Activated naive CD8-positive, alpha-beta T cell treated with anti-CD3 and anti-CD28 coated beads for 36 hours (primary cell): ENCODE measurements around the gene DUSP7. TPM values are rescaled to one million over a fixed set of nuclear protein-coding genes. Genes with fewer than 3 reads are reported as not detected.

Experiments used
- DNase-seq: peaks from one replicate; pipeline ENCODE4 v3.0.0; 2021
- H3K27ac Mint-ChIP-seq: one replicate; pipeline ENCODE4 v1.8.0; 2022; ENCODE audit warnings: mild to moderate bottlenecking, moderate library complexity, mixed read lengths
- H3K27me3 Mint-ChIP-seq: one replicate; pipeline ENCODE4 v1.8.0; 2022; ENCODE audit warnings: mild to moderate bottlenecking, mixed read lengths
- H3K36me3 Mint-ChIP-seq: one replicate; pipeline ENCODE4 v1.8.0; 2021; ENCODE audit warnings: mild to moderate bottlenecking, mixed read lengths
- H3K4me1 Mint-ChIP-seq: one replicate; pipeline ENCODE4 v1.8.0; 2021; ENCODE audit warnings: mixed read lengths
- H3K4me3 Mint-ChIP-seq: one replicate; pipeline ENCODE4 v1.8.0; 2022; ENCODE audit warnings: mild to moderate bottlenecking, moderate library complexity, mixed read lengths
- H3K9me3 Mint-ChIP-seq: one replicate; pipeline ENCODE4 v1.8.0; 2022; ENCODE audit warnings: mixed read lengths
- total RNA-seq, 2 experiments: library from RNA; stranded (reverse); gene quantifications; one replicate each; pipeline ENCODE4 v1.2.3, GENCODE V29; 2021

DUSP7 gene
- total RNA-seq, 2 experiments from 2014 or later = 21.7 to 22.0 TPM

DNA sequence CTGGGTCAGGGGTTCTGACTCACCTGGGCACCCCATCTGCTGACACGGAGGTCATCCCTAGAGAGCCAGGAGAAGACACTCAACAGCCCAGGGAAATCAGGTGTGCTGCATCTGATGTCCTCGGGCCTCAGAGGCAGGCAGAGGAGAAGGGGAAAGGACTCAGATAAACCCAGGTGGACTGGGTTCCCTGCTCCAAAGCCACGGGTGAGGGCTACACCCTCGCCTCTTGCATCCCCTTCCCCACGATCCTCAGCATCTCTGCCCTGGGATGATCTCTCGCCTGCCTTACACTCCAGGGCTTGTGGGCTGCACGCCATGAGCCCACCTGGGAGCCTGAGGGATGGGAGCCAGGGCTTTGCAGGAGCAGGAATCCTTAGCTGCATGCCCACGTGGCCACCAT lies 8.2 kb upstream of the DUSP7 start:
- Mint-ChIP-seq H3K9me3 (no peaks in the 10 kb centered on the region), H3K4me1 (no peaks in the 10 kb centered on the region), H3K36me3 (no peaks in the 10 kb centered on the region), H3K27me3 (no peaks in the 10 kb centered on the region), H3K27ac (no peak overlapping the region), H3K4me3 (no peak overlapping the region)
- DNase-seq = no peak

DNA sequence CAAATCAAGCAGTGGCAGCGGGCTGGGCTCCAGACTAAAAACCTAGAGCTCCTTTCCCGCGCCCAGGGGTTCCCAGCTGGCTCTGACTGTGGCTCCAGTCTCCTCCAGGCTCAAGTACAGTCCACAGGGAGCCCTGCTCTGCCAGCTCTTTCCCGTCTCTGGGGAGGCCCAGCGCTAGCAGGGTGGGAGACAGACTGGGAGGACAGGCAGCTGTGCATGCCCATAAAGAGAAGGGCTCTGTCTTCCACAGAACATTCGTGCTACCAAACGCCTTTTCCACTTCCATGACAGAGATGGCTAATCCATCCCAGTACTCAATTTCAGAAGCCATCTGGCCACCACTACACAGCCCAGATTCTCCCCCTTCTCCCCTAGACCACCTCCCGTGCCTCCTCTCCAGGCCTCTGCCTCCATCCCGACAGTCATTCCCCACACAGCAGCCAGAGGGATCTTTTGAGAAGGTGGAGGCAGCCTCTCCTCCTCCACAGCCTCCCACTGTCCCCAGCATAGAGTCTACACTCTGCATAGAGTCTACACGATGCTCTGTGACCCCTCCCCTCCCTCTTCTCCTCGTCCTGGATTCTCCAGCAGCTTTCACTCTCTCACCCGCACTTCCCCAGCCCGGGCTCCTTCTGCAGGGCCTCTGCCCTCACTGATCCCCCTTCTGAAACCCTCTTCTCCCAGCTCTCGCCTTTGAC lies 6.8 kb upstream of the DUSP7 start:
- H3K27me3 Mint-ChIP-seq = no peaks in the 10 kb centered on the region
- no peak overlapping the region for H3K4me3 Mint-ChIP-seq
- H3K27ac Mint-ChIP-seq = no peak overlapping the region
- no peaks in the 10 kb centered on the region for H3K4me1 Mint-ChIP-seq
- no peaks in the 10 kb centered on the region for H3K36me3 Mint-ChIP-seq
- no peak for DNase-seq
- H3K9me3 Mint-ChIP-seq = no peaks in the 10 kb centered on the region

DNA sequence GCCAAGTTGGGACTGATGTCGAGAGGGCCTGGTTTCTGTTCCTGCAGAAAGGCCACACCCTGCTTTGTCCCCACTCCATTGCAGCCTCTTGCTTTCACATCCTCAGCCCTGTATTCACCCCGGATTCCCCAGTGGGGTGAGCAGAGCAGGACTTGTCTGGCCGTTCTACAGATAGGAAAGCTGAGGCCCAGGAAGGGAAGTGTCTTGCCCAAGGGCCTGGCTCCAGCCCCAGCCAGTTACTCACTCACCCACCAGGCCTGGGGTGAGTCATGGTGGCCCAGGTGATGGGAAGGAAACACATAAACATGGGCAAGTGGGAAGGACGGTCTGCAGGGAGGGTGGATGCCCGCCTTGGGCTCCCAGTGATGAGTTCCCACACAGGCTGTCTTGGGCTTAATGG lies 6.1 kb upstream of the DUSP7 start:
- H3K27me3 Mint-ChIP-seq = no peaks in the 10 kb centered on the region
- H3K27ac Mint-ChIP-seq = no peak overlapping the region
- no peak for DNase-seq
- no peaks in the 10 kb centered on the region for H3K9me3 Mint-ChIP-seq
- no peak overlapping the region for H3K4me3 Mint-ChIP-seq
- peaks cover 1% of the 10 kb centered on the region for H3K4me1 Mint-ChIP-seq
- no peaks in the 10 kb centered on the region for H3K36me3 Mint-ChIP-seq

DNA sequence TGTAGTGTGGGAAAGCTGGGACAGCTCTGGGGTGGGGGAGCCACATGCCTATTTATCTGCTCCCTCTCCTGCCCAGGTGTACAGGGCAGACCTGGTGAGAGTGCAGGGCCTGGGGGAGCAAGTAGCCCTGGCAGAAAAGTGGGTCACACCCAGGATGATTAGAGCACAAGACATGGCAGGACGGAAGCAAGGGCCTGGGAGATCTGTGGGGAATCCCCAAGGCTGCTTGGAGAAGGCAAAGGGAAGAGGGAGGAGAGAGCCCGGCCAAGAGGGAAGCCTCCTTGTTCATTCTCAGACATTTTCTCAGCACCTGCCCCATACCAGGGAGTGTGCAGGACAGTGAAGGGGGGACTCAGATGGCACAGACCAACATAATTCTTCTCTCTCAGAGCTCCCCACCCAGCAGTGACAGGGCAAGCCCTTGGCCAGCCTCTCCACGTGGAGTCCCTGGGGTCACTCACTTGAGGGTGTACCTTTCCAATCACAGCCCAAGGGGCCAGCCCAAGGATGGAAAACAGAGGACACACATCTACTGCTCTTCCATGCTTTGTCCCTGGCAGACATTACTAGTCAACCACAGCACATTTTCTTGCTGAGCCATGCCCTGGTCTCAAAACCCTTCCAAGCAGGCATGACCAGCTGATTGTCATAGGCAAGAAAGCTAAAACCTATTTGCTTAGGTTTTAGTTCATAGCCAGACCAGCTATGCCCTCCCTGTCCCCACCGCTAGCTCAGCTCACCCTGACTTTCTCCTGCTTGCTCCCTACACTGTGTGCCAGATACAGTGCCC lies 4.9 kb upstream of the DUSP7 start:
- H3K27ac Mint-ChIP-seq = no peak overlapping the region
- H3K4me1 Mint-ChIP-seq = peaks cover 4% of the 10 kb centered on the region
- no peaks in the 10 kb centered on the region for H3K9me3 Mint-ChIP-seq
- no peak for DNase-seq
- H3K4me3 Mint-ChIP-seq = no peak overlapping the region
- no peaks in the 10 kb centered on the region for H3K36me3 Mint-ChIP-seq
- H3K27me3 Mint-ChIP-seq = no peaks in the 10 kb centered on the region

DNA sequence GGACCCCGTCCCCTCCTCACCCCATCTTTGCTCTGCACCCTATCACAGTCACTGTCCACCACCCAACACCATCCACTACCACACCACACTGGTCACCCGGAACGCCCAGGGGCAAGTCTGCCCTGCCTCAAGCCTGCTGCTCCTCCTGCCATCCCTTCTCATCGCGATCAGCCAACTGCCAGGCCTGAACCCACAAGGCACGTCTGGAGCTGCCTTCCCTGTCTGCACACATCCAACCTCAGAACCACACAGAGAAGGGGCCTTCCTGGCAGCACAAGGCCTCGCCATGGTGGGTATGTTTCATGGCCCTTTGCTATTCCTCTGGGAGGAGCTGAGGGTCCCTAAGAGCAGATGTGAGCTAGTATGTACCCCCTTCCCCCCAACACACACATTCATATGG lies 3.4 kb upstream of the DUSP7 start:
- no peaks in the 10 kb centered on the region for H3K27me3 Mint-ChIP-seq
- H3K27ac Mint-ChIP-seq = no peak overlapping the region
- H3K4me3 Mint-ChIP-seq = no peak overlapping the region
- H3K4me1 Mint-ChIP-seq = peaks cover 4% of the 10 kb centered on the region
- no peak for DNase-seq
- H3K36me3 Mint-ChIP-seq = no peaks in the 10 kb centered on the region
- no peaks in the 10 kb centered on the region for H3K9me3 Mint-ChIP-seq

DNA sequence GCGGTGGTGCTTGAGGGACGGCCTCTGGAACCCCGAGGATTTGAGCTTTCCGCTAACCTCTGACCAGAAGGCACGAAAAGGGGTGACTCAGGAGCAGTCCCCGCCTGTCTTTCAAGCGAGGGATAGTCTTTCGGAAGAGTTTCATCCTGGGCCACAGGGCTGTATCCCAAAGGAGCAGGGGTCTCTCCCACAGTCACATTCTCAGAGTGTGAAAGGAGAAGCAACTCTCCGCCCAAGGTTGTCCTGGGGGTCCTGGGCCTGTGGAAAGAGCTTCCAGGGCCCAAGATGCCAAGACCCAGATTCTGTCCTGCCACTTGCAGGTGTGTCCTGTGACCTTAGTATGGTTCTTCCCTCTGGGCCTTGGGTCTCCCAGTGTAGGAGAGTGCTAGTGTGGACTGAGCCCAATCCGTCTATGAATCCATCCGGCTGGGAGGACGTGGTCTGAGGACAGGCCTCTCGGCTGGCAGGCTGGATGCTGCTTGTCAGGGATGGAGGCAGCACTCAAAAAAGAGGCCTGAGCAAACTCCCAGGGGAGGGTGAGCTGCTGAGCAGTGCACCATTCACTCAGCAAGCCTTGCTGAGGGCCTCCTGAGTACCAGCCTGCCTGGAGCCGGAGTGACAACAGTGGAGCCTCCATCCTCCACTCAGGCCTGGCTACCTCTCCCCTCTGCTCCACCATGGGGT lies 1.6 kb upstream of the DUSP7 start:
- Mint-ChIP-seq H3K4me3 (peak overlapping the region; percentile 42), H3K36me3 (peaks cover 5% of the 10 kb centered on the region), H3K27ac (no peak overlapping the region), H3K27me3 (no peaks in the 10 kb centered on the region), H3K4me1 (peaks cover 21% of the 10 kb centered on the region), H3K9me3 (no peaks in the 10 kb centered on the region)
- no peak for DNase-seq

DNA sequence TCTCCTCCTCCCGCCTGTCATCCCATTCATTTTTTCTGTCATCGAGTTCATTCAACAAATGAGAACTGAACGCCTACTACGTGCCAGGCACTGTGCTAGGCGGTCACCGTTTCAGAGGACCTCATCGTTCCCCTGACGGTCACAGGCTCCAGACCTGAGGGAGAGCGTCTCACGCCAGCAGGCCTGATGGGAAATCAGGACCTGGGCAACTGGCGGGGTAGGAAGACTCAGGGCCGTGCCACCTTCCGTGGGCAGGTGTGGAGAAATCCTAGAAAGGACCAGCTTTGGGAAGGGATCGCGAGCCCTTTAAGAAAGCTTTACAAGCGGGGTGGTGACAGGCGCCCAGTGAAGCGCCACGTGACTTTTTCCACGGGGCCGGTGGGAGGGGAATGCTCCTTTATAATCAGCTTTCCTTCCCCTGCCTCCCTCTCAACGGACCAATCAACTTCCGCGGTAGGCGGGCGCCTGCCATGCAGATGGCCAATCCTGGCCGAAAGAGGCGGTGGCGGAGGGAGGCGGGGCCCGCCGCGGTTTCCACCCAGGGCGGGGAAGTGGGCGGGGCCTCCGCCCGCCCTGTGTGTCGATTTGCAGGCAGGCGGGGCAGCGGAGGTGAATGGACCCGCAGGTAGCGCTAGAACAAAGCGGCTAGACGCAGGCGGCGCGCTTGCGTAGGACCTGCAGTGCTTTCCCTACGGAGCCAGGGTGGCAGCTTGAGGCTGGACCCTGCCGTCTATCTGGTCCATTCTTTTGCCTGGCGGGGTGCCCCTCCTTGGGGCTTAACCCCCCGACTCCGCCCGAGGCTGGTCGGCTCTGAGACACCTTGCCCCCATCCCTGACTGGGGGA lies 819 bp upstream of the DUSP7 start:
- Mint-ChIP-seq H3K36me3 (peaks cover 7% of the 10 kb centered on the region), H3K27ac (peak overlapping the region; percentile 85), H3K27me3 (no peaks in the 10 kb centered on the region), H3K4me1 (peaks cover 29% of the 10 kb centered on the region), H3K9me3 (no peaks in the 10 kb centered on the region), H3K4me3 (peak overlapping the region; percentile 78)
- DNase-seq = peak; percentile 99

DNA sequence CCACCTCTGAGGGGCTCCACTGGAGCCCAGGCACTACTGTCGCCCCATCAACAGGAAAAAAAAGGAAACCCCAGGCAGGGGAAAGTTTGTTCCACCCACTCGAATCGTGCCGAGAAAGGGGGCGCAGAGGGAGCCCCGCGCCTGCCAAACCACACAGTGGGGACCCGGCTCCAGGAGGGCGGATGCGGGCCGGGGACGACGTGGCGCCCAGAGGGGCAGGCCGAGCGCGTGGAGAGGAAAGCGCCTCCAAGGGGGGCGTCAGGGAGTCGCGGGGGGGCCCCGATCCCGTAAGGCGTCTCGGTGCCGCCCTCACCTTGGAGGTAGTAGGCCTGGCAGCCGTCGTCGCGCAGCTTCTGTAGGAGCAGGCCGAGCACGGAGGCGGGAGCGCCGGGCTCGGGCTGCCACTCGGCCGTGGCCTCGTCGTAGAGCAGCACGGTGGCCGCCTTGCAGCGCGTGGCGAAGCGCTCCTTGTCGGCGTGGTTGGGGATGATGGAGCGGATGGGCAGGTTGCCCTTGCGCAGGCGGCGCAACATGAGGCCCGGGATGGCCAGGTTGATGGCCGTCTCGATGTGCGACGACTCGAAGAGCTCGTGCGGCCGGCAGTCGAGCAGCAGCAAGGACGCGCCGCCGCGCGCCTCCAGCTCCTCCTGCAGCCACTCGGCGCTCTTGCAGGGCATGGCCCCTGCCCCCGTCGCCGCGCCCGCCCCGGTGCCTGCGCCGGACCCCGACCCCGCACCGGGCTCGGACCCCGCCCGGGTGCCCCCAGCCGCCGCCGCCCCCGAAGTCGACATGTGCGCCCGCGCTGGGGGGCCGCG lies 627 bp downstream of the DUSP7 start:
- Mint-ChIP-seq H3K27ac (peak overlapping the region; percentile 90), H3K9me3 (no peaks in the 10 kb centered on the region), H3K4me1 (peaks cover 35% of the 10 kb centered on the region), H3K36me3 (peaks cover 13% of the 10 kb centered on the region), H3K4me3 (peak overlapping the region; percentile 85), H3K27me3 (no peaks in the 10 kb centered on the region)
- DNase-seq = peak; percentile 71

DNA sequence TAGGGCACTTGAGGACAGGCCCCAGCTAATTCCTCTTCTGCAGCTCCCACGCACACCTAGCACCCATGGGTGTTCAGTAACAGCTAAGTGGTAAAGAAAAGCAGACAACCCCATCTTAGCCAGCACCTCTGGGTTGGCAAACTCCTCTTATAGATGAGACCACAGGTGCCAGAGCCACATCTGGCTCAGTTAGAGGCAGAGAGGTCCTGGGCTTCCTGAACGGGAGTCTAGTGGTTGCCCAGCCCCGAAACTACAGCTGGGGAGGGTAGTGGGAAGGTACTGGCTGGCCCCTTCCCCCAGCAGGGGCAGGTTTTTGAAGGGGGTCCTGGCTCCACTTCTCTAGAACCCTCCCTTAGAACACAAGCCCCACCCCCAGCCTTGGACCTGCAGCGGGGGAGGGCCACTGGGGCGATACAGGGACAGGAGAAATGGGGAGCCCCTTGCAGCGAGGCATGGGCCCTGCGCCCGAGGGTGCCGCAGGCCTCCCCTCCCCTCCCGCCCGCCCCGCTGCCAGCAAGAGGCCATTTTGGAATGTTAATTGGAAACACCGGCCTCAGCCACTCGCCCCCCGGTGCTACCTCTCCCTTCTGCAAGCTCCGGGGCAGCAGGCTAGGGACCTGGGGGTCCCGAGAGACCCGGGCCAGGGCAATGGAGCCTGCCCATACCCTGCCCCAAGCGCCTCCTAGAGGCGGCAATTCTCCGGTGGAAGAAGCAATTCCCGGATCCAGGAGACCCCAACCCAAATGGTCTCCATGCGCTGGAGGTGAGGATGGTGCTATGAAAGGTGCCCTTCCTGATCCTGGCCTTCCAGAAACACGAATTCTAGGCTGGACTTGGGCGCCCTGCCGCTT lies 1.5 kb downstream of the DUSP7 start:
- H3K9me3 Mint-ChIP-seq = no peaks in the 10 kb centered on the region
- peaks cover 35% of the 10 kb centered on the region for H3K4me1 Mint-ChIP-seq
- H3K27ac Mint-ChIP-seq = peak overlapping the region; percentile 93
- peaks cover 15% of the 10 kb centered on the region for H3K36me3 Mint-ChIP-seq
- no peaks in the 10 kb centered on the region for H3K27me3 Mint-ChIP-seq
- peak overlapping the region; percentile 85 for H3K4me3 Mint-ChIP-seq
- peak; percentile 31 for DNase-seq

DNA sequence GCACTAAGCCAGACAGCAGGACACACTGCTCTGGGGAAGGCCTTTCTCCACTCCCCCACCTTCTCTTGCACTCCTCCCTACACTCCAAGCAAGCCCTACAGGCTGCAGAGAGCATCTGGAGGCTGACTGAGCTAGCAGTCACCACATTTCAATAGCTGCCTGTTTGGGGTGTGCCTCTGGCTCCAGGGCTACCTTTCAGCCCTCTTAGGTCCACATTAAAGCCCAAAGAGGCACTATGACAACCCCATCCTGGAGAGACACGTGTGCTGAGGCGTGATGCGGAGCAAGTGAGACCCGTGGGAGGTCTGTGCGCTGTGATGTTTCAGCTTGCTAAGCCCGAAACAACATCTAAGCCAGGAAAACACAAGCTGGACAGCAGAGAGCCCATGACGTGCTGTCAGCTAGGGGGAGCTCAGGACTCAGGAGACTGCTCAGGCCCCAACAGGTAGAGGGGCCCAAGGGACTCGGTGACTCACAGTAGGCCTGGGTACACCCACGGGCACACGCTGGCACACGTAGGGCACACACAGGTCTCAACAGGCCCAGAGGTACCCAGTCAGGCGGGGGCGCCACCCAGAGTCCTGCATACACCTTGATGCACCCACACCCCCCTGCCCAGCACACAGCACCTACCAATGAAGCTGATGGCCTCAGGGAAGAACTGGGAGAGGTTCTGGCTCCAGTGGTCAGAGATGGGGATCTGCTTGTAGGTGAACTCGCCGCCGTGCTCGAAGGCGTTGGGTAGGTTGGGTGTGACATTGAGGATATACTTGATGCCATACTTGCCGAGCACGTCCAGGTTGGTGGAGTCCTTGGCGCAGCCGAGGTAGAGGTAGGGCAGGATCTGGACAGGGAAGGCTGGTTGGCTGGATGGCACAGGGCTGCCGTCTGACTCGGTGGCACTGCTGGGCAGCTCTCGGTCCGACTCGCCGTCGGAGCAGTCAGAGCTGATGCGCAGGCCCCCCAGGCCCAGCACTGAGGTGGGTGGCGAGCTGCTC lies 2.8 kb downstream of the DUSP7 start:
- Mint-ChIP-seq H3K4me3 (peak overlapping the region; percentile 85), H3K27me3 (no peaks in the 10 kb centered on the region), H3K27ac (peak overlapping the region; percentile 93), H3K4me1 (peaks cover 41% of the 10 kb centered on the region), H3K9me3 (no peaks in the 10 kb centered on the region), H3K36me3 (peaks cover 22% of the 10 kb centered on the region)
- DNase-seq = peak; percentile 49

DNA sequence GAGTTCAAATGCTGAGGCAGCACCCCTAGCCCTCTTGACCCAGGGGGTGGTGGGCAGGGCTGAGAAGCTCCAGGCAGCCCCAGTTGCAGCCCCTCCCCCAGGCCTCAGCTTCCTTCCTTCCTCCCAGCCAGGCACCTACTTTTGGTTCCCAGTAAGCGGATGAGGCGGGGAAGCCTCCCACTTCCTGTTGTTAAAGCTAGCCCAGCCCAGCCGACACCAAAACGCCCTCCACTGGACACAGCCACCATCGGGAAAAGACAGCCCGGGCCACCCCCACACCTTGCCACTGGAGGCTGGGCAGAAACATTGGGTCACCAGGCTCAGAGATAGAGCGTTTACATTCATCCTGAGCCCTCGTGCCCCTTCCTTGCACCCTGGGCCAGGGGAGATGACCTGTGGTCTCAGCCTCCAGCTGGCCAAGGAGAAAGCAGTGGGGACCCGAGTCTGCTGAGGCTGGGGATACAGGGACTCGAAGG lies 3.5 kb downstream of the DUSP7 start:
- Mint-ChIP-seq H3K36me3 (peaks cover 22% of the 10 kb centered on the region), H3K27ac (peak overlapping the region; percentile 93), H3K9me3 (no peaks in the 10 kb centered on the region), H3K4me1 (peaks cover 41% of the 10 kb centered on the region), H3K27me3 (no peaks in the 10 kb centered on the region), H3K4me3 (peak overlapping the region; percentile 85)
- DNase-seq = peak; percentile 30

DNA sequence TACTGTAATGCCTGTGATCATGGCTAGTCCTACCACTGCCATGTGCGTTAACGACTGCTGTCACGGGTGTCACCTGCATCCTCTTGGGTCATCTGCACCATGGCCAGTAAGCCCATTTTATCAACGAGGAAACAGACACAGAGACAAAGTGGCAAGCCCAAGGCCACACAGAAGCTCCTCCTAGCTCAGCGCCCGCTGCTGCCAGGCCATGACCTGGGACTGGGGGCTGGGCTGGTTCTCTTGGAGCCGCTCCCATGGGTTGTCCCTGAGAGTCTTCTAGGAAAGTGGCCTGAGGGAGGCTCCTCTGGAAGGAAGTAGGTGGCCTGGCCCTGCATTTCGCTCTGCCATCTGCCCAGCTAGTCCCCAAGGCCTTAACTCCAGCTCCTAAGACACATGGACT lies 4.9 kb downstream of the DUSP7 start:
- Mint-ChIP-seq H3K36me3 (peaks cover 22% of the 10 kb centered on the region), H3K4me1 (peaks cover 40% of the 10 kb centered on the region), H3K27me3 (no peaks in the 10 kb centered on the region), H3K27ac (peak overlapping the region; percentile 93), H3K9me3 (no peaks in the 10 kb centered on the region), H3K4me3 (no peak overlapping the region)
- no peak for DNase-seq
